Lung (tissue), 12 donors: ENCODE measurements around the gene MOK. TPM values are rescaled to one million over a fixed set of nuclear protein-coding genes. Genes with fewer than 3 reads are reported as not detected.

Experiments used
- ATAC-seq: fragments of 200-7000 bp; cut with Tn5 transposase; one replicate; pipeline ENCODE4 v1.9.1; 2020; ENCODE audit warnings: moderate number of reproducible peaks; ENCODE audit not compliant: insufficient read depth, low FRiP score
- DNase-seq, 3 donors: peaks; one replicate each; pipeline ENCODE4 v3.0.0-alpha.2; 2013 to 2017
- H3K27ac ChIP-seq, 2 donors: one replicate each; pipeline ENCODE4 v1.5.1; 2013; ENCODE audit warnings: mild to moderate bottlenecking in 2 of 2, moderate library complexity in 2 of 2, control low read depth in 1 of 2, inconsistent platforms in 1 of 2, low read depth in 1 of 2, low read length in 1 of 2
- H3K27me3 ChIP-seq, 3 donors: one replicate each; pipeline ENCODE4 v1.5.1; 2013; ENCODE audit warnings: low read length in 2 of 3; ENCODE audit not compliant: control insufficient read depth in 3 of 3, insufficient read depth in 3 of 3
- H3K36me3 ChIP-seq, 4 donors: one replicate each; pipeline ENCODE4 v1.5.1; 2013; ENCODE audit warnings: low read length in 4 of 4, mild to moderate bottlenecking in 1 of 4, moderate library complexity in 1 of 4; ENCODE audit not compliant: control insufficient read depth in 4 of 4, insufficient read depth in 4 of 4
- H3K4me1 ChIP-seq, 5 donors: one replicate each; pipeline ENCODE4 v1.5.1; 2013; ENCODE audit warnings: low read length in 5 of 5, mild to moderate bottlenecking in 2 of 5, moderate library complexity in 1 of 5; ENCODE audit not compliant: control insufficient read depth in 5 of 5, insufficient read depth in 5 of 5
- H3K4me3 ChIP-seq: one replicate; pipeline ENCODE4 v1.5.1; 2013; ENCODE audit warnings: mild to moderate bottlenecking, control low read depth, moderate library complexity
- H3K9ac ChIP-seq, 2 donors: one replicate each; pipeline ENCODE4 v1.5.1; 2013; ENCODE audit warnings: low read length in 2 of 2, control low read depth in 1 of 2; ENCODE audit not compliant: insufficient read depth in 1 of 2
- H3K9me3 ChIP-seq, 4 donors: one replicate each; pipeline ENCODE4 v1.5.1; 2013; ENCODE audit warnings: low read length in 3 of 4, mild to moderate bottlenecking in 1 of 4, moderate library complexity in 1 of 4; ENCODE audit not compliant: control insufficient read depth in 4 of 4, insufficient read depth in 3 of 4
- CTCF ChIP-seq: IDR thresholded peaks from 2 replicates; pipeline ENCODE4 v1.5.1; 2012; ENCODE audit warnings: mild to moderate bottlenecking; ENCODE audit errors: control extremely low read depth, extremely low read depth
- WGBS, 2 donors: extraction: QIAGEN DNeasy Blood & Tissue Kit; methylation state at CpG; one replicate each; pipeline ENCODE4 v1.1.7; 2013; 5-methylcytosine and 5-hydroxymethylcytosine counted together
- polyA plus RNA-seq, 2 donors: library from polyadenylated mRNA; stranded (reverse); fragments of 200-250 nt; gene quantifications; one replicate each; pipeline ENCODE4 v1.2.1, GENCODE V29; 2013
- total RNA-seq, 2 donors: library from RNA; depleted of rRNA in 1 of 2; stranded (reverse); fragments of >200 nt in 1 of 2; gene quantifications; one replicate each; pipeline ENCODE4 v1.2.1, GENCODE V29; 2014 to 2021
- donor health status: control.
- donor health status: control.
- donor health status: Bipolar disorder and iron deficiency.
- donor health status: healthy.
- donor health status: DM: yes; HTN: yes; CAD: no.

Gene MOK
- total and polyA plus RNA-seq, 4 donors = 11.1 to 35.4 (median 25.4) TPM

GRCh38 chr14:102219316-102219715 lies 85.6 kb downstream of the MOK start:
- Histone ChIP-seq H3K27ac (no peak overlapping the region), H3K9ac (no peak overlapping the region), H3K36me3 (peaks cover 0 to 19% (median 4%) of the 10 kb centered on the region in 4 donors), H3K4me1 (peaks cover 0 to 16% (median 0%) of the 10 kb centered on the region in 5 donors), H3K9me3 (no peaks in the 10 kb centered on the region), H3K4me3 (no peak overlapping the region), H3K27me3 (no peaks in the 10 kb centered on the region)
- ATAC-seq = no peak
- TF ChIP-seq CTCF = no peak
- DNase-seq = no peak
- 96% methylated on average over 16 of the region's 16 CpGs for WGBS, 2 donors

- DNase-seq (no peak), ATAC-seq (no peak)
- Histone ChIP-seq H3K4me1 (peaks cover 0 to 16% (median 0%) of the 10 kb centered on the region in 5 donors), H3K9ac (no peak overlapping the region), H3K27me3 (no peaks in the 10 kb centered on the region), H3K9me3 (no peaks in the 10 kb centered on the region), H3K27ac (no peak overlapping the region), H3K36me3 (peaks cover 0 to 21% (median 3%) of the 10 kb centered on the region in 4 donors), H3K4me3 (no peak overlapping the region)
- 89 to 95% methylated on average over 16 of the region's 16 CpGs for WGBS, 2 donors
- no peak for TF ChIP-seq CTCF
These were observed 86.3 kb downstream of the MOK start for GRCh38 chr14:102218688-102219087.

- Histone ChIP-seq H3K4me3 (no peak overlapping the region), H3K36me3 (peaks cover 0 to 21% (median 2%) of the 10 kb centered on the region in 4 donors), H3K9ac (no peak overlapping the region), H3K27me3 (no peaks in the 10 kb centered on the region), H3K27ac (no peak overlapping the region), H3K4me1 (peaks cover 0 to 16% (median 0%) of the 10 kb centered on the region in 5 donors), H3K9me3 (no peaks in the 10 kb centered on the region)
- no peak for ATAC-seq
- no peak for DNase-seq
- no peak for TF ChIP-seq CTCF
- 94 to 95% methylated on average over 14 of the region's 14 CpGs for WGBS, 2 donors
These were observed 87.0 kb downstream of the MOK start for GRCh38 chr14:102217987-102218421.

- Histone ChIP-seq H3K9ac (no peak overlapping the region), H3K4me1 (peaks cover 0 to 16% (median 0%) of the 10 kb centered on the region in 5 donors), H3K4me3 (no peak overlapping the region), H3K27ac (no peak overlapping the region), H3K36me3 (peaks cover 0 to 20% (median 2%) of the 10 kb centered on the region in 4 donors), H3K27me3 (no peaks in the 10 kb centered on the region), H3K9me3 (no peaks in the 10 kb centered on the region)
- no peak for ATAC-seq
- 97 to 100% methylated on average over 10 of the region's 10 CpGs for WGBS, 2 donors
- DNase-seq = no peak
- no peak for TF ChIP-seq CTCF
These were observed 87.6 kb downstream of the MOK start for GRCh38 chr14:102217399-102217798.
